Epidermal melanocyte (primary cell): ENCODE data around the gene UQCR11.

ENCODE experiments used
- DNase-seq: peaks from one replicate; pipeline ENCODE4 v3.0.0; 2011; ENCODE audit warnings: low spot score; ENCODE audit not compliant: insufficient read length

The UQCR11 gene

DNA sequence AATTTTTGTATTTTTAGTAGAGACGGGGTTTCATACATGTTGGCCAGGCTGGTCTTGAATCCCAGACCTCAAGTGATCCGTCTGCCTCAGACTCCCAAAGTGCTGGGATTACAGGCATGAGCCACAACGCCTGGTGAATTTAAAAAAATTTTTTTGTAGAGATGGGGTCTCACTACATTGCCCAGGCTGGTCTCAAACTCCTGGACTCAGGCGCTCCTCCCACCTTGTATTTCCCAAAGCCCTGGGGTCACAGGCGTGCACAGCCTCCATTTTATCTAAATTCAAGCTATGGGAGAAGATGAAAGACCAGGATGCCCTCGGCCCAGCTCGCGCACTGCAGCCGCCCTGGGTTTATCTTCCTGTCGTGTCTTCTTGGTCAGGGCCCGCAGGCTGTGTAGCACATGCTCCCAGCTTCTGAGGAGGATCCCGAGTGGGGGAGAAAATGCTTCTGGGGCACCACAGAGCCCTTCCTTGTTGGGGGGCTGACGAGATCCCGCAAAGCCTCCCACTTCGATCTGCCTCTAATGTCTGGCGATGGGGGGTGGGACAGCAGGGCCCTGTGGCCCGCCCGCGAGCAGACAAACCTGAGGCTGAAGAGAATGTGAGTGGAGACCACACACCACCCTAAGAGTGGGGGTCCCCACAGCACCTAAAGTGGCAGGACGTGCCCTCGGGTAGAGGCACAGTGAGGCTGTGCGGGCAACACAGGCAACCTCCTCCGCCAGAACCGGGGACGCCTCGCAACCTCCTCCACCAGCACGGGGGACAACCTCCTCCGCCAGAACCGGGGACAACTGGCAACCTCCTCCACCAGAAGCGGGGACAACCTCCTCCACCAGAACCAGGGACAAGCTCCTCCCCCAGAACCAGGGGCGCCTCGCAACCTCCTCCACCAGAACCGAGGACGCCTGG is 31.3 kb upstream of the UQCR11 start:
- no peak for DNase-seq

DNA sequence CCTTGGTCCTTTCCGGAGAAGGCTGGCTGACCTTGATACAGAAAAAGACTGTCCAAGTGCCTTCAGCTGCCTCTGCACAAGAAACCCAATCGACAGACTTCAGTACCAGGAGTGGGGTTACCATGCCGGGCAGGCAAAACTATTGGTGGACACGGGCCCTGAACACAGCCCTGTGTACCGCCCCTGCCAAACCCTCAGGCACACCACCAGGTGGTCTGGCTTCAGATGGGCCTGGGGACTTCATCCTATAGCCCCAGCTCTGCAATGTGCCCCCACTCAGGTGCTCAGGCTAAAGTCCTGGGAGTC is 29.6 kb upstream of the UQCR11 start:
- DNase-seq = no peak

DNA sequence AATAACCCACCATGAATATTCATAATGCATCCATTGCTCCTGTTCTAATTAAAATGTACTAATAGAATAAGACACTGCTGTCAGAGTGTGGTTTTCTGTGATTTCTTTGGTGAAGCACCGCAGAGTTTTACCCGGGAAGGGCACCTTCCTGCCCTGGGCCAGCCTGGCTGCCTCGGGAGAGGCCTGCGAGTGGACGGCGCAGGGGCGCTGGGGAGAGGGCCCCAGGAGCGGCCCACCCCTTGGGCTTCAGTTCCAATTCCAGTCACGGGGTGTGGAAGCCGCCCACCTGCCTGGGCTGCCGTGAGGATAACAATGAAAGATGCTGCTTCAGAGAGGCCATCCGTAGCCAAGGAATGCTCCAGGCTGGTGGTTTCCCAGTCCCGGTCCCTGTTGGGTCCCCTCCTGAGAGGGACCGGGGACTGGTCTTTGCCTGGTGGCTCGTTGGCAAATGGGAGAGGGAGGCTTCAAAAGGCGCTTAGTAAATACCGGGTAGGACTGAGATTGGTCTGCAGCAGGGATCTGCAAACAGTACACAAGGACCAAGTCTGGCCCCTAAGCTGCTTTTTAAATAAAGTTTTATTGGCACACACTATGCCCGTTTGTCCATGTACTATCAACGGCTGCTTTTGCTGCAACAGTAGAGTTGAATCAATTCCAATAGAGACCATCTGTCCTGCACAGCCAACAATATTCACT is 29.1 kb upstream of the UQCR11 start:
- no peak for DNase-seq

DNA sequence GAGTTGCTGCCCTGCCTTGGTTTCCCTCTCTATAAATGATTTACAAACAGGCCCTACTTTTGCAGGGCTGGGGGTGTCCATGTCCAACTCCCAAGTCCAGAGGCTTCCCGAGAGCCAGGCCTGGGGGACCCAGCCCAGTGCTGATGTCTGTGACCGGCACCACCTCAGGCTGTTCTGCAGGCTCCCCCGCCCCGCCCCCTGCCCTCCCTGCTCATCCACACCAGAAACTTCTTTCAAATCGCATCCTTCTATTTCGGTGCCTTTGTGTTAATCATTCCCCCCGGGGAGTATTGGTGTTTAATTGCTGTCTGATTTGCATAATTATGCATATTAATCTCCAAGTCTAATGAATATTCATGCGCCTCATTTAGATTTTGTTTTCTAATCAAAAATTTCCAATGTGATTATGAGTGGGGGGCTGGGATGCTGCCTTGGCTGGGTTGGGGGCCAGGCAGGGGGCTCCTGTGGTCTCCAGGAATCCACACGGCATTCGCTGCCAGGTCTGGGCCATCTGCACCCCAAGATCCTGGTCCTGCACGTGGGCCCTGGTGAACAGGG is 28.1 kb upstream of the UQCR11 start:
- DNase-seq = no peak

DNA sequence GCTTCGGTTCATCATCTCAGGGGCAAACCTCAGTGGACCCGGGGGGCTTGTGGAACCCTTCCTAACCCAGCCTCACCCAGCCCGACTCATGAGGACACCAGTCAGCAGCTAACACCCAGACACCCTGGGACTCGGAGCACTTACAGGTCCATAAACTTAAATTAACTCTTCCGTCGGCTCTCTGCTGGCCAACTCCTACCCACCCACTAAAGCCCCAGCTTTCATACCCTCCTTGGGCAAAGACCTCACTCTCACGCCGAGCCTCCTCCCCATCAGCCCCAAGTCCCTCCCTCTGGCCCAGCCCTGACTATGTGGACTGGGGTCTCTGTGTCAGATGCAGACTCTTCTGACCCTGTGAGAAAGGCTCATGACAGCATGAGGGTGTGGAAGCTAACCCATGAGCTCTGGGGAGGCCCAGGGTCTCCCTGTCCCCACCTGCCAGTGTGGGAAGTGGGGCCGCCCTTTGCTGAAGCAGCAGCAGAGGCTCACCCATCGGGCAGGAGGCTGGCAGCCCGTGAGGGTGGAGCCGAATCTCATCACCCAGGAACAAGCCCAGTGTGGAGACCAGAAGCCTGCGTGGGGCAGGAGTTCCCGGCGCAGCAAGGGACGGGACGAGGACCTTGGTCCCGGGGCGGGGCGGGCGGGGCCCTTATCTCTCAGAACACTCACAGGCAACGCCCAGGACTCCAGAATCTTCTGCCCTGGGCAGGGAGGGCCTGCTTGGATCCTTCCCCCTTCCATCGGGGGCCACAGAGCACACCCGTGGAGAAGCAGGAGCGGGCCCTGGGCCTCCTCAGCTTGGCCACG is 27.4 kb upstream of the UQCR11 start:
- DNase-seq = no peak

DNA sequence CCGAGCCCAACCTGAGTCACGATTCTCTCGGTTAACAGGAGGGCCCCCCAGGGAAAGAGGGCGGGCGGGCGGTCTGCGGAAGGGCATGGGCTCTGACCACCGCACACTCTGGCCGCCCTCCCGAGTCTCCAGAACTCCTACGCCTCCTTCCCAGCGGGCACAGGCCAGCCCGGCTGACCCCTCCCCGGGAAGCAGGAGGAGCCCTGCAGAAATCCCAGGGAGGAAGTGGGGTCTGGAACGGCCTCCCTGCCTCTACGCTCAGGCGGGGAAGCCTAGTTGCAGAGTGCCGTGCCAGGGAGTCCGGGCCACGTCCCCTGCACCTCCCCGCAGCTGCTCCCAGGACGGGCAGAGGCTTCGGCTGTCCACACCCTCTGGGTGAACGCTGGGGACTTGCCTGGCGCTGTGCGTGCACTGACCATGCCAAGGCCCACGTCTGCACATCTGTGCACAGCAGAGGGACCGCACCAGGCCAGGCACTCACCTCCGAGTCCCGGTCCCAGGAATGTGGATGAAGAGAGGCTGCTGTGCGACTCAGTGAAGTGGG is 26.4 kb upstream of the UQCR11 start:
- DNase-seq = no peak

DNA sequence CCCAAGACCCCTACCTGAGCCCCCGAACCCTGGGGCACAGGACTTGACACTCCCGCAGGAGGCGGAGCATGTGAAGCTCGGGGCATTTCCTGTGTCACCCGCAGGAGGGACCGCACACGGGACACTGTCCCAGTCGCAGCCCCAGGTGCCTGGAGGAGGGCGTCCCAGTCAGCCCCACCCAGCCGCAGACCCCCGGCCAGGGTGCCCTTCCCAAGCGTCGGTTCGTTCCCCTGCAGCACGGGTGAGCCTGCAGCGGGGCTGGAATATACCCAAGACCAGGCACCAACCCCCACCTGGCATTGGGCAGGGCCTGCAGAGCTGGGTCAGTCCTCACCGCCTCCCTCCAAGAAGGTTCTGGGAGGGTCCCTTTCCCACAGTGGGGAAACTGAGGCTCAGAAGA is 25.5 kb upstream of the UQCR11 start:
- DNase-seq = no peak

DNA sequence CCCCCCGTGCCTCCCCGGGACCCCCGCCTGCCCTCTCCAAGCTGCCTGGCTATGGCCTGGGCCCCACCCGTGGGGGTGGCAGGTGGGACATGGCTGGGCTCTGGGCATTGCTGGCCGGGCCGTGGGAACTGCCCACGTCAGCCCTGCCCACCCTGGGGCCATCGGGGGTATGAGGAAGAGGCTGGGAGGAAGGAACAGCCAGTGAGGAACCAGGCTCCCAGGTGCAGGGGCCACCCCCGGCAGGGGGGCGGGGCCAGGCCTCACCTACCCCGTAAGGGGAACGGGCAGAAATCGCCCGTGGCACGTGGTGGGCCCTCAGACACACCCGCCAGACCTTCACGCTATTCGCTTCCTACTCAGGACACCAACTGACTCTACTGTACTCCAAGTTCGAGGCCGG is 24.8 kb upstream of the UQCR11 start:
- no peak for DNase-seq

DNA sequence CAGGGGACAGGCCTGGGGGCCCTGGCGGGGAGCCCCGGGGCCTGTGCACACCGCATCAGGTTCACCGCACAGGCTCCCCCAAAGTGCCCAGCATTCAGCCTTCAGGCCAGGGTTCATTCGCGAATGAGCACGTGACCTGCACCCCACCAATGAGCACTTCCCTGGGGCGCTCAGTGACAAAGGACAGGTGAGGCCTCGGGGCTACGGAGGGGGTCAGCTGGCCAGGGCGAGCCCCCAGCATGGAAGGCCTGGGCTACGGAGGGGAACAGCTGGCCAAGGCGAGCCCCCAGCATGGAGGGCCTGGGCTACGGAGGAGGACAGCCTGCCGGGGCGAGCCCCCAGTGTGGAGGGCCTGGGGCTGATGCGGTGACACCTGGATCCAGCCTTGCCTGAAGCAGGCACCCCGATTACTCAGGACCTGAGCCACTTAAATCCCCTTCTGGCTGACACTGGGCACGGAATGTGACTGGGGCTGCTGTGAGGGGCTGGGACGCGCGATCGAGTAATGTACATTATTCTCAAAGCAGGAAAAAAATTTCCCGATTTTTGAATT is 24.1 kb upstream of the UQCR11 start:
- DNase-seq = no peak

DNA sequence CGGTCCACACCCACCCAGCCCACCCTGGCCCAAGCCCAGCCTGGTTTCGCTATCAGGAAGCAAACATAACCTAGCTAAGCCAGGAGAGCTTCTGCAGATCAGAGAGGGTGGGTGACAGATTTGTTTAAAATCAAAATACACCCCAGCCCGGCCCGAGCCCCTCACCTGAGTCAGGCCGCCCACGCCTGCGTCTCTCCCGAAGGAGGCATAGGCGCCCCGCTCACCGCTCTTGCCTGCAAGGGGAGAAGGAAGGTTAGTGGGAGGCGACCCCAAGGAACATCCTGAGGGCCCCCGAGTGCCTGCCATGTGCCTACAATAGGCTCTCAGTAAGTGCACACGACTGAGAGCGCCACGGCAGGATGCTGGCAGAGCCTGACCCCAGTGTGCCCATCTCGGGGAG is 21.9 kb upstream of the UQCR11 start:
- no peak for DNase-seq

DNA sequence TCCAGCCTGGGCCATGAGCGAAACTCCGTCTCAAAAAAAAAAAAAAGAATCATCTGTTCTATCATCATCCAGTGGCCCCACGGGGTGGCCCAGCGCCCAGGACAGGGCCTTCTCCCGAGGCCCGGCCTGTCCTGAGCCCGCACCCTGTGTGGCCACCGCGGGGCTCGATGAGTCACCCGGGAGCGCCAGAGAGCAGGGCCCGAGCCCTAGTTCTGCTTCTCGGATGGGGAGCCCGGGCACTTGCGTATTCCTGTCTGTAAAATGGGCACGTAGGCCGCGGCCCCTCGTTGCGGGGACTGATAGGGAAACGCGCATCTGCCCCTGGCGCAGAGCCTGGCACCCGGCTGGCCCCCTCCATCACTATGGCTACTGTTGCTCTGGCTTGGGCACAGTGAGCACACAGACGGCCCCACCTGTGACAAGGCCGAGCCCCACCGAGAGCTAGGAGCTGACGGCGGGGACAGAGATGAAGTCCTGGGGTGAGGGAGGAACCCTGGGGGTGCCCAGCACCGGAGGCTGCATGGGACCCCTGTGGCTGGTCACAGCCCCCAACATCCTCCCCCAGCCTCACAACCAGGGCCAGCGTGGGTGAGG is 21.3 kb upstream of the UQCR11 start:
- no peak for DNase-seq

DNA sequence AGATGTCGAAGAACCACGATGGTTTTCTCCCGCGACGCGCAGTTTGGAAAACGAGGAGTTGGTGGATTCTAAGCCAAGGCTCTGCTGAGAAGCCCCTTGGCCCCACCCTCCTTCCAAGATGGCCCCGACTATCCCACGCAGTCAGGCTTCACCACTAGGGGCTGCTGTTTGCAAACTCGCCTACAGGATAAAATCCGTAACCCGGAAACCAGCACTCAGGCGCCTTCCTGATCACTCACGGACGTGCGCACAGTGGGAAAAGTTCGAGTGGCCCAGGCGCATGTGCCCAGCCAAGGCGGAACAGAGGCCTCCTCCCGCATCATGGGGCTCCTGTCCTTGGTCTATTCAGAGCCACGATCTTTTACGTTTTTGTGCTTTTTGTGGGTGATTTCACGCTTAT is 19.2 kb upstream of the UQCR11 start:
- peak; percentile 81 for DNase-seq

DNA sequence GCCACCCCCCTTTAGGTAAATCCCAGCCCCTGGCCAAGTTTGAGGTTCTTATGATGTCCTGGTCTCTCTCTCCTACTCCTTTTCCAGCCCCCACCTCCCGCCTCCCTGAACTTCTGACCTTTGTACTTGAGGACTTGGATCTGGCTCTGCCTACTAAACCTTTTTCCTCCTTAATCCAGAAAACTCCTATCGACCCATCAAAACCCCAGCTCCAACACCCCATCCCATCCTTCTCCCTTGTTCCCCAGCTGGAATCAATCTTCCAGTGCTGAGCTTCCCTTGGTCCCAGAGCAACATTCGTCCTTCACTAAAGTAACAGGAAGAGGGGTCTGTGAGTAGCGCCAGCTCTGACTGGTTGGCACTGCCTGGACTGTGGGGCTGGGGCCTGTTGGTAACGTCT is 17.3 kb upstream of the UQCR11 start:
- no peak for DNase-seq

DNA sequence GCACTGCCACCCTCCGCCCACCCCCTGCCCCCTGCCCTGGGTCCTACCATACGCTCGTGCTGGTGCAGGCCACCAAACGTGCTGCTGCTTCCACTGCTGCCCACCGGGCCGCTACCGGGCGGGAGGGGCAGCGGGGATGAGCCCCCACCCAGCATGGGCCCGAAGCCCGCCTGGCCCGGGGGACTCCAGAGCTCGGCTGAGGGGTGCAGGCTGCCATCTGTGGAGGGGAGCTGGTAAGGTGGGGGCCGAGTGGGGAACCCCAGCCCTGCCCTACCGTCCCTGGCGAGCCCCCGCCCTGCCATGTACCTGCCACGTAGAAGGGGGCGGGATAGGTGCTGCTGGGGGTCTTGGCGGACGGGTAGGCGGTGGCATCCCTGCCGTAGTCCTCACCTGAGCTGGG is 16.7 kb upstream of the UQCR11 start:
- no peak for DNase-seq

DNA sequence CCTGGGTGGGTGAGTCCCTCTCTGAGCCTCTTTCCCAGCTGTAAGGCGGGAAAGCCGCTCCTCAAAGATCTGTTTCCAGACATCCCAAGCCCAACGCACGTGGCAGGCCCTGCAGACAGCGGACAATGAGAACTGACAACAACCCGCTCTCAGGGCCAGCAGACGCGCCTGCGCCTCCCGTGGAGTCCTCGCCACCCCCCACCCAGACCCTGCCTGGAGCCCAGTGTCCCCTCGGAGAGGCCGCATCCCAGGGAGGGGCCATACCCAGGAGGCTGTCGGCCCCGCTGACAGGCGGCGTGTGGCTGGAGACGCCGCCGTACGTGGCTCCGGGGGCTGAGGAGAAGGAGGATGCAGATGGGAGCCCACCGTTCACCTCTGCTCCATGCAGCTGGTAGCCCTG is 16.3 kb upstream of the UQCR11 start:
- no peak for DNase-seq

DNA sequence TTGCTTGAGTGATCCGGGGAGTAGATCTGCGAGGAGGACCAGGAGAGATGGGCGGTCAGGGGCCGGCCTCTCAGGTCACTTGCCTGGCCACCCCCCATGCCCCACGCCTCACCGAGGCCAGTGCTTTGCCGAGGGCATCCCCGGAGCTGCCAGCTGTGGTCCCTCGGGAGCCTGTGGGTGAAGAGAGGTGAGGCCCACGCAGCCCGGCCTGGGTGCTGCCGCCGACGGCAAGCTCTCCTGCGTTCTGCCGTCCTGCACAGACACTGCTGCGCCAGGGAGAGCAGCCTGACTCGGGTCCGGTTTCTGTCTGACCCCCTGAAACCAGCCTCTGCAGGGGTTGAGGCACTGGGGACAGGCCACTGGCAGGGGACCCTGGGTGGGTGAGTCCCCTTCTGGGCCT is 15.8 kb upstream of the UQCR11 start:
- no peak for DNase-seq

DNA sequence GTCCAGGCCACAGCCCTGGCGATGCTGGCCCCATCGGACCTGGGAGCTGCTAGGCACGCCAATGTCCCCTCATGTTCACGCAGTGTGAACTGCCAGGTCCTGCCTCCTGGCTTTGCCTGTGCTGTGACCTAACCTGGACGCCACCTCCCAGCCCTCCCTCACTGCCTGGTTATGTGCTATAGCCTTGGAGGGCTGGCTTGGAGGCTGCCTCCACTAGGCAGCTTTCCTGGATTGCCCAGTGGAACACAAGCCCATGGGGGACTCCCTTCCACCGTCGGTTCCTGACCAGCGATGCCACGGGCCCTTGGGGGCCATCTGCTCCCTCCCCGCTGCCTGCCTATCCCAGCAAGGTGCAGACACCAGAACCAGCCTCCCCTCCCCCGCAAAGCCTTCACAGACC is 15.2 kb upstream of the UQCR11 start:
- DNase-seq = no peak

DNA sequence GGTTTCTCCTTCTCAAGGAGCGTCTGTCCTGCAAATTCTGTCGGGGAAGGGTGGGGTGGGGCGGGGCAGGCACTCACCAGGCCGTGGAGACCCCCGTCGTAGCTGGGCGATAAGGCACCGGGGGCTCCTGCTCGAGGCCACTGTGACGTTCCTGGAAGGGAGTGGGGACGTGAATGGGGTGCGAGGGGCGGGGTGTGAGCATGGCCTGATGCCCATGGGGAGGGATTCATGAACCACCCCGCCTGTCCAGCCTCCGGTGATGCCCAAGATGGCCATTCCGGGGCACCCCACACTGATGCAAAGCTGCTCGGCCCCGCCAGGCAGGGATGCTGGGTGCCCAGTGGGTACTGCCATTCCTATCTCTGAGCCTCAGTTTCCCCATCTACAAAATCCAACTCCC is 14.4 kb upstream of the UQCR11 start:
- no peak for DNase-seq

DNA sequence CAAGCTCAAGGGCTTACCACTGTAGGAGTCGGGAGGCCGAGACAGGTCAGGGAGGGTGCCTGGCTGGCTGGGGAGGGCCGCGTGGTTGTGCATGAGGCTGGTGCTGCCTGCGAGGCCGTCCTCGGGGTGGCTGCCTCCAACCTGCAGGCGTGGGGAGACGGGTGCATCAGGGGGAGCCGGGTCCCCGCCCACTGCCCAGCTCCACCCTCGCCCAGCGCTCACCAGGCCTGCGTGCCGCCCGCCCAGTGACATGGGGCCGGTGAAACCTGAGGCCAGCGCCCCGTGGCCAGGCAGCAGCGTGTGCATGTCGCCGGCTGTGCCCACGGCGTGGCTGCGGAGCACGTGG is 13.8 kb upstream of the UQCR11 start:
- DNase-seq = no peak

DNA sequence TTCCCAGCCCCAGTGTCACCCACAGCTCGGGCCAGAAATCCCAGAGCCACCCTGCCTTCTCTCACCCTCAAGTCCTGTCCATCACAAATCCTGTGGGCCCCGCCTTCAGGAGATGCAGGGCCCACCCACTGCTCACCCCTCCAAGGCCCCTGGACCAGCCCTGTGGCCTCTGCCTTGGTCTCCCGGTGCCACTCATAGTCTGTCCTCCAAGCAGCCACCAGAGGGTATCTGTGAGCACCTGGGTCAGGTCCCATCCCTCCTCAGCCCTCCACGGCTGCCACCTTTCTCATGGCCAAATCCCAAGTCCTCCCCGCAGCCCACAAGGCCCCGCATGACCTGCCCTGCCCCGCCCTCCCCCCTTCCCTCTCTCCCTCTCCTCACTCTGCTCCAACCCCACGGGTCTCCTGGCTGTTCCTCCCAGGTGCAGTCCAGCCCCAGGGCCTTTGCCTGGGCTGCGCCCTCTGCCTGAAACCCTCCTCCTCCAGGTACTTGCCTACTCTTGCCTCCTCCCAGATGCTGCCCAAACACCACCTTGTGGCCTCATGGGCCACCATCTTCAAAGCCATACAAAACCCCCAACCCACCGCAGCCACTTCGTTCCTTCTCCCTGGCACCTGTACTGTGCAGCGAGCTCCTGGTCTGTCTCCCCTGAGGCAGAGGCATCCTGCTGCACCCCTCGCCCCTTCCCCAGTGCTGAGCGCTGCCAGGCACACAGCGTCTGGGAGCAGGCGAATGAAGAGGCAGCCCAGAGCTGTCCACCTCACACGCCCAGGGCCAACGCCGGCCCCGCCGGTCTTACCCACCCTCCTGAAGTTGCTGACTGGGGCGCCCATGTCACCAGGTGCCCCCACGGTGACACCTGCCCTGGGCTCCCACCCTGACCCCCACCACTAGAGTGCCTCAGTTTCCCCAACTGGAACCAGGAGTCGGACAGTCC is 13.2 kb upstream of the UQCR11 start:
- no peak for DNase-seq
